Common myeloid progenitor, CD34-positive (primary cell): ENCODE measurements around the gene KIRREL3.
A peak's percentile ranks its signal among the peaks of the same experiment; 100 is the strongest.

Source experiments
- CTCF ChIA-PET: fragments of 350-600 bp; sonication (Branson Sonifier 250); formaldehyde crosslinking; loops from one replicate; lab custom pipeline; 2021; ENCODE audit warnings: antibody characterized with exemption; lab: Charles Lee
- POLR2A ChIA-PET: fragments of 350-600 bp; sonication (Branson Sonifier 250); formaldehyde crosslinking; loops from one replicate; lab custom pipeline; 2021; ENCODE audit warnings: antibody characterized with exemption; lab: Charles Lee
- DNase-seq, 3 donors: peaks; one replicate each; pipeline versions ENCODE4 v3.0.0 to v3.0.0-alpha.2; 2013
- H3K27ac ChIP-seq, 2 experiments: 1 replicate in 1 of 2; 2 replicates in 1 of 2; pipeline ENCODE4 v1.7.0; 2013; ENCODE audit warnings: inconsistent platforms in 2 of 2, low read length in 2 of 2, mild to moderate bottlenecking in 2 of 2, low read depth in 1 of 2, moderate library complexity in 1 of 2; ENCODE audit not compliant: severe bottlenecking in 2 of 2, insufficient read depth in 1 of 2, poor library complexity in 1 of 2
- H3K27me3 ChIP-seq, 5 experiments: replicated peaks in 2 of 5; 1 replicate in 3 of 5; 2 replicates in 2 of 5; pipeline versions ENCODE4 v1.6.1 to v1.7.0; 2013; ENCODE audit warnings: low read length in 4 of 5, mild to moderate bottlenecking in 2 of 5, moderate library complexity in 2 of 5, inconsistent platforms in 1 of 5; ENCODE audit not compliant: insufficient read depth in 5 of 5, control insufficient read depth in 4 of 5
- H3K36me3 ChIP-seq, 4 experiments: 1 replicate in 2 of 4; 2 replicates in 2 of 4; pipeline versions ENCODE4 v1.6.1 to v1.7.0; 2013; ENCODE audit warnings: low read length in 3 of 4, control low read depth in 1 of 4, mild to moderate bottlenecking in 1 of 4; ENCODE audit not compliant: control insufficient read depth in 4 of 4, insufficient read depth in 4 of 4
- H3K4me1 ChIP-seq, 4 experiments: 1 replicate in 3 of 4; 2 replicates in 1 of 4; pipeline versions ENCODE4 v1.6.1 to v1.7.1; 2013; ENCODE audit warnings: low read length in 3 of 4, mild to moderate bottlenecking in 3 of 4, control low read depth in 1 of 4, inconsistent platforms in 1 of 4, moderate library complexity in 1 of 4; ENCODE audit not compliant: control insufficient read depth in 4 of 4, insufficient read depth in 4 of 4; ENCODE audit errors: control extremely low read depth in 1 of 4
- H3K4me3 ChIP-seq, 7 experiments: 1 replicate in 4 of 7; 2 replicates in 3 of 7; pipeline versions ENCODE4 v1.5.1 to v1.7.0; 2013; ENCODE audit warnings: mild to moderate bottlenecking in 7 of 7, low read length in 6 of 7, moderate library complexity in 6 of 7, inconsistent platforms in 2 of 7, low read depth in 2 of 7, control low read depth in 1 of 7; ENCODE audit not compliant: insufficient read depth in 4 of 7, control insufficient read depth in 1 of 7; ENCODE audit errors: extremely low read depth in 1 of 7
- H3K9me3 ChIP-seq, 5 experiments: 1 replicate in 4 of 5; 2 replicates in 1 of 5; pipeline versions ENCODE4 v1.6.1 to v1.7.1; 2013; ENCODE audit warnings: low read length in 4 of 5, mild to moderate bottlenecking in 2 of 5, inconsistent platforms in 1 of 5, low read depth in 1 of 5, moderate library complexity in 1 of 5; ENCODE audit not compliant: control insufficient read depth in 4 of 5, insufficient read depth in 2 of 5; ENCODE audit errors: control extremely low read depth in 1 of 5
- WGBS: methylation state at CpG from one replicate; pipeline ENCODE4 v1.1.5; 2013; ENCODE audit not compliant: insufficient coverage; 5-methylcytosine and 5-hydroxymethylcytosine counted together

Gene KIRREL3

DNA sequence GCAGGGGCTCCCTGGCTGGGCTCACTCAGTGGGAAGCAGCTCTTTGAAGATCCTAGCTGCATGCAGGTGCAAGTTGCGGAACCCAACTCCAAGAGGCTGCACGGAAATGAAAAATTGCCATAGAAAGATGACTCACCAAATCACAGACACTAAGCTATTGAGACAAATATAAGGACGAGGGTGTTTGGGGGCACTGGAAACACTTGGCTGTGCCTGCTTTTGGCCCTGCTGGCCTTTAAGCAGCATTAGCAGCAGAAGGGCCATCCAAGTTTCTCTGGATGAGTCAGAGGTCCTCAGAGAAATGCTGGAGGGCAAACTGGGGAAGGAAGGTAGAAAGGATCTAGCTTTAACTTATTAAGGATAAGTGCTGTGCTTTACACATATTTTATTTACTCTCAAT, 282.3 kb downstream of the KIRREL3 start:
- Histone ChIP-seq H3K4me1 (no peaks in the 10 kb centered on the region), H3K9me3 (peaks cover 0 to 2% (median 0%) of the 10 kb centered on the region in 5 experiments), H3K27me3 (peaks cover 0 to 43% (median 16%) of the 10 kb centered on the region in 5 experiments), H3K27ac (no peak overlapping the region), H3K36me3 (no peaks in the 10 kb centered on the region), H3K4me3 (no peak overlapping the region)
- CTCF ChIA-PET: interaction anchor here (1.4 to 2.2 kb wide), 3 partner anchors 8 to 629 kb away, joined by 3 to 5 read pairs (median 5); no protein-coding TSS in a partner anchor
- no CpG with 5 or more reads among the region's 3 CpGs for WGBS
- POLR2A ChIA-PET: no interaction called here
- DNase-seq: no peak

- Histone ChIP-seq H3K27ac (no peak overlapping the region), H3K4me1 (peaks cover 0 to 7% (median 2%) of the 10 kb centered on the region in 4 experiments), H3K27me3 (peaks cover 0 to 60% (median 19%) of the 10 kb centered on the region in 5 experiments), H3K36me3 (no peaks in the 10 kb centered on the region), H3K4me3 (no peak overlapping the region), H3K9me3 (no peaks in the 10 kb centered on the region)
- DNase-seq: peak; percentile 29 to 65 (median 48)
- ChIA-PET POLR2A (no interaction called here), CTCF (interaction anchor here (0.8 to 2.4 kb wide), 18 partner anchors 9 to 631 kb away, joined by 3 to 13 read pairs (median 4); no protein-coding TSS in a partner anchor)
- 72% methylated on average over 2 of the region's 4 CpGs for WGBS
These were observed 284.0 kb downstream of the KIRREL3 start for GRCh38 chr11:126716456-126717083.

- CTCF ChIA-PET: no interaction called here
- Histone ChIP-seq H3K4me1 (peaks cover 0 to 8% (median 2%) of the 10 kb centered on the region in 4 experiments), H3K27me3 (peaks cover 0 to 70% (median 26%) of the 10 kb centered on the region in 5 experiments), H3K9me3 (no peaks in the 10 kb centered on the region), H3K36me3 (no peaks in the 10 kb centered on the region), H3K4me3 (no peak overlapping the region), H3K27ac (no peak overlapping the region)
- POLR2A ChIA-PET: no interaction called here
- 98% methylated on average over 6 of the region's 6 CpGs for WGBS
- no peak for DNase-seq
These were observed 286.8 kb downstream of the KIRREL3 start for GRCh38 chr11:126713806-126714205.

GRCh38 chr11:126711977-126712625, 288.5 kb downstream of the KIRREL3 start:
- Histone ChIP-seq H3K4me1 (peaks cover 0 to 8% (median 2%) of the 10 kb centered on the region in 4 experiments), H3K27ac (no peak overlapping the region), H3K4me3 (peak overlapping the region in 2 of 7 experiments; percentile 7 to 23), H3K27me3 (peaks cover 0 to 62% (median 30%) of the 10 kb centered on the region in 5 experiments), H3K36me3 (no peaks in the 10 kb centered on the region), H3K9me3 (no peaks in the 10 kb centered on the region)
- CTCF ChIA-PET: interaction anchor here (0.8 to 1.6 kb wide), 2 partner anchors 9 to 279 kb away, joined by 3 read pairs; no protein-coding TSS in a partner anchor
- 41% methylated on average over 18 of the region's 27 CpGs for WGBS
- peak; percentile 77 to 89 (median 88) for DNase-seq
- POLR2A ChIA-PET: no interaction called here

- H3K9me3 ChIP-seq: no peaks in the 10 kb centered on the region
- 100% methylated on average over 1 of the region's 4 CpGs for WGBS
- H3K4me3 ChIP-seq: no peak overlapping the region
- ChIA-PET CTCF (interaction anchor here (0.7 to 1.1 kb wide), 3 partner anchors 8 to 811 kb away, joined by 3 to 5 read pairs (median 3); no protein-coding TSS in a partner anchor), POLR2A (no interaction called here)
- H3K27ac ChIP-seq: no peak overlapping the region
- H3K4me1 ChIP-seq: peaks cover 0 to 8% (median 2%) of the 10 kb centered on the region in 4 experiments
- H3K27me3 ChIP-seq: peaks cover 0 to 57% (median 30%) of the 10 kb centered on the region in 5 experiments
- H3K36me3 ChIP-seq: no peaks in the 10 kb centered on the region
- no peak for DNase-seq
These were observed 289.7 kb downstream of the KIRREL3 start for GRCh38 chr11:126710804-126711399.

DNA sequence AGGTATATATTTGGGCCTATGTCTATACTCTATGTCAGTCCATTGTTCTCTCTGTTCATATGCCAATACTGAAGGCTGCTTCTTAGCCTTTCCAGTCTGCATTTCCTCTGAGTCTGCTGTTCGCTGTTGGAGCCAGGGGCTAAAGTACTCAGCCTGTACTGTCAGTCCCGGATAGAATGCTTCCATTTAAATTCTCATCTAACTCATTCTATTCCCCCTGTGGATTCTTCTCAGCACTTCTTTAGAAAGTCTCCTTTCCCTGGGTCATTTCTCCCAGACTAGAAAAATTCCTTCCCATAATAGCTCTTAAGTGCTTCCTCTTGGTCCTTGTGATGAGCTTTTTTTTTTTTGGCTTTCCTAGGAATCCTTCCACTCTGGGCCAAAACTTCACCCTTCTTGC, 293.1 kb downstream of the KIRREL3 start:
- Histone ChIP-seq H3K4me3 (no peak overlapping the region), H3K27me3 (peaks cover 0 to 31% (median 21%) of the 10 kb centered on the region in 5 experiments), H3K4me1 (peaks cover 0 to 8% (median 2%) of the 10 kb centered on the region in 4 experiments), H3K9me3 (no peaks in the 10 kb centered on the region), H3K27ac (no peak overlapping the region), H3K36me3 (no peaks in the 10 kb centered on the region)
- POLR2A ChIA-PET: no interaction called here
- CTCF ChIA-PET: interaction anchor here (0.7 kb wide), 1 partner anchor 9 kb away, joined by 3 read pairs; no protein-coding TSS in a partner anchor
- DNase-seq: no peak
- WGBS: 93% methylated on average over 2 of the region's 2 CpGs
